Lung (tissue), 16 donors: ENCODE measurements around the gene GOSR2. TPM values are rescaled to one million over a fixed set of nuclear protein-coding genes. Genes with fewer than 3 reads are reported as not detected.

Experiments used
- ATAC-seq: fragments of 200-7000 bp; cut with Tn5 transposase; one replicate; pipeline ENCODE4 v1.9.1; 2020; ENCODE audit warnings: moderate number of reproducible peaks; ENCODE audit not compliant: insufficient read depth, low FRiP score
- DNase-seq, 3 donors: peaks; one replicate each; pipeline ENCODE4 v3.0.0-alpha.2; 2013 to 2017
- H3K27ac ChIP-seq, 2 donors: one replicate each; pipeline ENCODE4 v1.5.1; 2013; ENCODE audit warnings: mild to moderate bottlenecking in 2 of 2, moderate library complexity in 2 of 2, control low read depth in 1 of 2, inconsistent platforms in 1 of 2, low read depth in 1 of 2, low read length in 1 of 2
- H3K27me3 ChIP-seq, 3 donors: one replicate each; pipeline ENCODE4 v1.5.1; 2013; ENCODE audit warnings: low read length in 2 of 3; ENCODE audit not compliant: control insufficient read depth in 3 of 3, insufficient read depth in 3 of 3
- H3K36me3 ChIP-seq, 4 donors: one replicate each; pipeline ENCODE4 v1.5.1; 2013; ENCODE audit warnings: low read length in 4 of 4, mild to moderate bottlenecking in 1 of 4, moderate library complexity in 1 of 4; ENCODE audit not compliant: control insufficient read depth in 4 of 4, insufficient read depth in 4 of 4
- H3K4me1 ChIP-seq, 5 donors: one replicate each; pipeline ENCODE4 v1.5.1; 2013; ENCODE audit warnings: low read length in 5 of 5, mild to moderate bottlenecking in 2 of 5, moderate library complexity in 1 of 5; ENCODE audit not compliant: control insufficient read depth in 5 of 5, insufficient read depth in 5 of 5
- H3K4me3 ChIP-seq: one replicate; pipeline ENCODE4 v1.5.1; 2013; ENCODE audit warnings: mild to moderate bottlenecking, control low read depth, moderate library complexity
- H3K9ac ChIP-seq, 2 donors: one replicate each; pipeline ENCODE4 v1.5.1; 2013; ENCODE audit warnings: low read length in 2 of 2, control low read depth in 1 of 2; ENCODE audit not compliant: insufficient read depth in 1 of 2
- H3K9me3 ChIP-seq, 4 donors: one replicate each; pipeline ENCODE4 v1.5.1; 2013; ENCODE audit warnings: low read length in 3 of 4, mild to moderate bottlenecking in 1 of 4, moderate library complexity in 1 of 4; ENCODE audit not compliant: control insufficient read depth in 4 of 4, insufficient read depth in 3 of 4
- WGBS, 2 donors: extraction: QIAGEN DNeasy Blood & Tissue Kit; methylation state at CpG; one replicate each; pipeline ENCODE4 v1.1.7; 2013; 5-methylcytosine and 5-hydroxymethylcytosine counted together
- long read RNA-seq, 5 donors: transcript quantifications; one replicate each; lab custom pipeline, GENCODE V29; 2026
- polyA plus RNA-seq, 2 donors: library from polyadenylated mRNA; stranded (reverse); fragments of 200-250 nt; gene quantifications; one replicate each; pipeline ENCODE4 v1.2.1, GENCODE V29; 2013
- total RNA-seq, 2 donors: library from RNA; depleted of rRNA in 1 of 2; stranded (reverse); fragments of >200 nt in 1 of 2; gene quantifications; one replicate each; pipeline ENCODE4 v1.2.1, GENCODE V29; 2014 to 2021
- TF ChIP-seq, protein P1 (sequence below): IDR thresholded peaks from 2 replicates; pipeline ENCODE4 v1.5.1; 2012; ENCODE audit warnings: mild to moderate bottlenecking; ENCODE audit errors: control extremely low read depth, extremely low read depth
- donor health status: control.
- donor health status: control.
- donor health status: Bipolar disorder and iron deficiency.
- donor health status: healthy.
- donor health status: DM: yes; HTN: yes; CAD: no.

Gene GOSR2
- total RNA-seq, result 10 to 100 TPM; 49.6 to 52.9 TPM
- 10 to 100 TPM; 22.4 to 34.5 TPM for polyA plus RNA-seq
- long read RNA-seq, donor 1, transcript GOSR2-232 (6 exons, 3,964 nt), result major isoform, 7 of 17 reads
- long read RNA-seq, donor 1, partial matches to known transcripts, result 0 of 17 reads
- long read RNA-seq, donor 1, other reads (novel, unspliced or antisense), result 0 of 17 reads
- long read RNA-seq, donor 2, transcript GOSR2-232 (6 exons, 3,964 nt), result major isoform, 6 of 10 reads
- long read RNA-seq, donor 2, partial matches to known transcripts, result 0 of 10 reads
- long read RNA-seq, donor 2, other reads (novel, unspliced or antisense), result 0 of 10 reads
- long read RNA-seq, donor 3, transcript GOSR2-232 (6 exons, 3,964 nt), result major isoform, 5 of 12 reads
- long read RNA-seq, donor 3, partial matches to known transcripts, result 0 of 12 reads
- long read RNA-seq, donor 3, other reads (novel, unspliced or antisense), result 0 of 12 reads
- long read RNA-seq, donor 4, transcript GOSR2-232 (6 exons, 3,964 nt), result major isoform, 5 of 12 reads
- long read RNA-seq, donor 4, partial matches to known transcripts, result 0 of 12 reads
- long read RNA-seq, donor 4, other reads (novel, unspliced or antisense), result 0 of 12 reads
- long read RNA-seq, donor 5, transcript GOSR2-232 (6 exons, 3,964 nt), result major isoform, 9 of 21 reads
- long read RNA-seq, donor 5, partial matches to known transcripts, result 0 of 21 reads
- long read RNA-seq, donor 5, other reads (novel, unspliced or antisense), result 0 of 21 reads

DNA sequence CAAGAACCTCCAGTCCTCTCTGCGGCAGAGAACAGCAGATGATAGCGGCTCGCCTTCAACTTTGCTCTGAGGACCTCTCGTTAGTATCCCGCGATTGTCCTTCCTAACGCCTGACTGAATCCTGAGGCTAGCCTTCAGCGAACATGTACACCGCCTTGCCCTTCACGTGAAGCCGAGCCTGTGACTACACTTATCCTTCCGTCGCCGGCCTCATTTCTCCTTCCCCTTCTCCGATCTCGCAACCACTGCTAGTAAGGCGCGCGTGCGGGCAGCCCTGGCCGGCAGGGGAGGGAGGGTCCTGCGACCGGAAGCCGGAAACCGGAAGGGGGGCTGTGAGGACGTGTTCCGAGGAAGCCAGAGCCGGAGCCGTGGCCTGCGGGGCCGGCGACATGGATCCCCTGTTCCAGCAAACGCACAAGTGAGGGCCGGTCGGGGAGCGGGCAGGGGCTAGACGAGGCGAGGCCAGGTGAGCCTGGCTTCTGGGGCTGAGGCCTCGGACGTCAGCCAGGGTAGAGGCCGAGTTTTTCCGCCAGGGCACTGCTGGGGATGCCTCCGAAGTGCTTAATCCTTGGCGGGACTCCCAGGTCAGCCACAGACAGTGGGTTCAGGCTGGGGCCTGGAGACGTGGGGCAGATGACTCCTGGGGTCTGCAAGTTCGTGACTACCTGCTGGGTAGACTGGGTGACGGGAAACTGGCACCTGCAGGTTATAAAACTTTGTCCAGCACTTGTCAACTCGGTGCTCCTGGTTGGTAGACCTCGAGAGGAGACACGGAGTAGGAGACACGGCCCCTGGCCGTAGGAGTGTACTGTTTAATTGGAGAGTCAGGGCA is at the start of gene GOSR2:
Gene GOSR2 (plus strand): TSS at position 357 of the 832 bp plus-strand sequence. CDS start 33 bp downstream, at position 390.
- no peaks in the 10 kb centered on the region for H3K36me3 ChIP-seq
- WGBS, 2 donors, result 0% methylated on average over 51 to 52 of the region's 52 CpGs
- peaks cover 7 to 13% (median 9%) of the 10 kb centered on the region in 5 donors for H3K4me1 ChIP-seq
- no peaks in the 10 kb centered on the region for H3K9me3 ChIP-seq
- TF ChIP-seq, protein P1, sequence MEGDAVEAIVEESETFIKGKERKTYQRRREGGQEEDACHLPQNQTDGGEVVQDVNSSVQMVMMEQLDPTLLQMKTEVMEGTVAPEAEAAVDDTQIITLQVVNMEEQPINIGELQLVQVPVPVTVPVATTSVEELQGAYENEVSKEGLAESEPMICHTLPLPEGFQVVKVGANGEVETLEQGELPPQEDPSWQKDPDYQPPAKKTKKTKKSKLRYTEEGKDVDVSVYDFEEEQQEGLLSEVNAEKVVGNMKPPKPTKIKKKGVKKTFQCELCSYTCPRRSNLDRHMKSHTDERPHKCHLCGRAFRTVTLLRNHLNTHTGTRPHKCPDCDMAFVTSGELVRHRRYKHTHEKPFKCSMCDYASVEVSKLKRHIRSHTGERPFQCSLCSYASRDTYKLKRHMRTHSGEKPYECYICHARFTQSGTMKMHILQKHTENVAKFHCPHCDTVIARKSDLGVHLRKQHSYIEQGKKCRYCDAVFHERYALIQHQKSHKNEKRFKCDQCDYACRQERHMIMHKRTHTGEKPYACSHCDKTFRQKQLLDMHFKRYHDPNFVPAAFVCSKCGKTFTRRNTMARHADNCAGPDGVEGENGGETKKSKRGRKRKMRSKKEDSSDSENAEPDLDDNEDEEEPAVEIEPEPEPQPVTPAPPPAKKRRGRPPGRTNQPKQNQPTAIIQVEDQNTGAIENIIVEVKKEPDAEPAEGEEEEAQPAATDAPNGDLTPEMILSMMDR, result no peak
- peak within 1 kb of the TSS; percentile 86 to 96 for H3K27ac ChIP-seq
- ATAC-seq (peak; percentile 96), DNase-seq (peak; percentile 94 to 96 (median 95))
- H3K27me3 ChIP-seq, result peaks cover 0 to 2% (median 0%) of the 10 kb centered on the region in 3 donors
- peak within 1 kb of the TSS; percentile 89 to 98 for H3K9ac ChIP-seq
- peak within 1 kb of the TSS; percentile 94 for H3K4me3 ChIP-seq

- TF ChIP-seq, protein P1, result no peak
- ATAC-seq, result no peak
- DNase-seq, result no peak
- Histone ChIP-seq H3K9me3 (peaks cover 0 to 2% (median 0%) of the 10 kb centered on the region in 4 donors), H3K4me1 (peaks cover 0 to 8% (median 0%) of the 10 kb centered on the region in 5 donors), H3K27me3 (no peaks in the 10 kb centered on the region), H3K4me3 (no peak overlapping the region), H3K27ac (no peak overlapping the region), H3K9ac (no peak overlapping the region), H3K36me3 (no peaks in the 10 kb centered on the region)
- WGBS, 2 donors, result 83 to 88% methylated on average over 7 of the region's 7 CpGs
These were observed 48.9 kb upstream of the GOSR2 start for GRCh38 chr17:46873941-46874645.

- H3K27me3 ChIP-seq, result no peaks in the 10 kb centered on the region
- 85 to 88% methylated on average over 16 of the region's 16 CpGs for WGBS, 2 donors
- H3K9me3 ChIP-seq, result peaks cover 0 to 2% (median 0%) of the 10 kb centered on the region in 4 donors
- TF ChIP-seq, protein P1, result no peak
- no peak overlapping the region for H3K9ac ChIP-seq
- H3K4me3 ChIP-seq, result no peak overlapping the region
- ATAC-seq (no peak), DNase-seq (no peak)
- H3K27ac ChIP-seq, result no peak overlapping the region
- no peaks in the 10 kb centered on the region for H3K36me3 ChIP-seq
- peaks cover 0 to 8% (median 0%) of the 10 kb centered on the region in 5 donors for H3K4me1 ChIP-seq
These were observed 48.1 kb upstream of the GOSR2 start for GRCh38 chr17:46874906-46875305.
